Neural cell (in vitro differentiated cells): ENCODE results near the gene KCNJ10.

Experiments
- POLR2AphosphoS5 ChIP-seq: IDR thresholded peaks from 2 replicates; pipeline ENCODE4 v1.6.1; 2012
- RAD21 ChIP-seq: fragments of 450-650 bp; conservative IDR thresholded peaks from 2 replicates; pipeline ENCODE4 v1.6.1; 2014; ENCODE audit warnings: antibody characterized with exemption, mild to moderate bottlenecking, moderate library complexity
- SMC3 ChIP-seq: fragments of 450-650 bp; conservative IDR thresholded peaks from 2 replicates; pipeline ENCODE4 v1.6.1; 2014; ENCODE audit warnings: antibody characterized with exemption, mild to moderate bottlenecking, moderate library complexity; ENCODE audit not compliant: poor library complexity
- TF ChIP-seq, protein P1 (sequence below): fragments of 450-650 bp; IDR thresholded peaks from 2 replicates; pipeline ENCODE4 v1.5.1; 2014; ENCODE audit warnings: antibody characterized with exemption, mild to moderate bottlenecking, moderate library complexity; ENCODE audit not compliant: poor library complexity, severe bottlenecking

DNA sequence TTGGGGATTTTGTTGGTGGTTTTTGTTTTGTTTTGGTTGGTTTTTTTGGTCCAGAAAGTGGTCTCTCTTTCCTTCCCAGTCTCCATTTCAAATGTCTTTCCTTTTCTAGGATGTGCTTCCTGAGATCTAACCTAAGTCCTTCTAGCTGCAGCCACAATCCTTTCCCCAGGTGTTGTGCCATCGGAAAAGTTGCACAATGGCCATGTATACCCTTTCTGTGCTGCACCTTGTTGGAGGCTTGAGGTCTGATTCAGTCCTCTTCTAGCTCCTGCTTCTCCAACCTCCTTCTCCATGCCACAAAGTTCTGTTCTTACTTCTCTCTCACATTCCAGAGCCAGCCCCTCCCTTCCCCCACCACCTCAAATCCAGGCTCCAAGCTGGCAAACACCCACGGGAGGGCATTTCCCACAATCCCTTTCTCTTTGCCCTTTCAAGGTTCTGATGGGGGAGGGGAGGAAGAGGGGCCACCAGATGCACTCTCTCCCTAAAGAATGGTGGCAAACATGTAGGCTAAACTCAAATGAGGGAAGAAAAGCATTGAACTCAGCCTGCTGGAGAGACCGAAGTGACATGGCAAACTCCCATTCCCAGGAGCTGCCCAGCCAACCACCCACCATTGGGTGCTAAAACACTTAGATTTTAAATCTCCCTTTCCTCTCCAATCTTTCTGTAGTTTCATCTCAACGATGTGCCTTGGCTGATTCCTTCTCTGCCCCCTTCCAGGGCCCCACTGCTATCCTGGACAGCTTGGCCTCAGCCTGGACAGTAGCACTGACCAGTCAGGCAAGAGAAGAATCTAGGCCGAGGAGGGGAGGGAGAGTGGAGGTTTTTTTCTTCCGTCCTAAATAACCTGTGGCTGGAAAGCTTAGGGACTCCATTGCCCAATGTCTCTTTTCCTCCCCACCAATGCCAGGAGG is 2.9 kb downstream of the KCNJ10 start:
- TF ChIP-seq, protein P1, sequence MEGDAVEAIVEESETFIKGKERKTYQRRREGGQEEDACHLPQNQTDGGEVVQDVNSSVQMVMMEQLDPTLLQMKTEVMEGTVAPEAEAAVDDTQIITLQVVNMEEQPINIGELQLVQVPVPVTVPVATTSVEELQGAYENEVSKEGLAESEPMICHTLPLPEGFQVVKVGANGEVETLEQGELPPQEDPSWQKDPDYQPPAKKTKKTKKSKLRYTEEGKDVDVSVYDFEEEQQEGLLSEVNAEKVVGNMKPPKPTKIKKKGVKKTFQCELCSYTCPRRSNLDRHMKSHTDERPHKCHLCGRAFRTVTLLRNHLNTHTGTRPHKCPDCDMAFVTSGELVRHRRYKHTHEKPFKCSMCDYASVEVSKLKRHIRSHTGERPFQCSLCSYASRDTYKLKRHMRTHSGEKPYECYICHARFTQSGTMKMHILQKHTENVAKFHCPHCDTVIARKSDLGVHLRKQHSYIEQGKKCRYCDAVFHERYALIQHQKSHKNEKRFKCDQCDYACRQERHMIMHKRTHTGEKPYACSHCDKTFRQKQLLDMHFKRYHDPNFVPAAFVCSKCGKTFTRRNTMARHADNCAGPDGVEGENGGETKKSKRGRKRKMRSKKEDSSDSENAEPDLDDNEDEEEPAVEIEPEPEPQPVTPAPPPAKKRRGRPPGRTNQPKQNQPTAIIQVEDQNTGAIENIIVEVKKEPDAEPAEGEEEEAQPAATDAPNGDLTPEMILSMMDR = no peak
- TF ChIP-seq POLR2AphosphoS5 (no peak), RAD21 (no peak), SMC3 (no peak)
